ENCODE measurements around the gene RANBP1.

The RANBP1 gene

GRCh38 chr22:20118300-20119020, 2.6 kb downstream of the RANBP1 start:
- peaks cover 57% of the 10 kb centered on the region for H3K36me3 Mint-ChIP-seq (ENCODE audit: low read depth)
- peaks cover 53% of the 10 kb centered on the region for H3K4me1 Mint-ChIP-seq
- no peaks in the 10 kb centered on the region for H3K9me3 Mint-ChIP-seq
- H3K27ac Mint-ChIP-seq = peak overlapping the region; percentile 94
- peak overlapping the region; percentile 94 for H3K4me3 Mint-ChIP-seq
- no peak for DNase-seq
- H3K27me3 Mint-ChIP-seq = peaks cover 3% of the 10 kb centered on the region
- no peak for ATAC-seq

GRCh38 chr22:20121856-20122415, 6.0 kb downstream of the RANBP1 start:
- peaks cover 60% of the 10 kb centered on the region for H3K36me3 Mint-ChIP-seq (ENCODE audit: low read depth)
- no peak for ATAC-seq
- DNase-seq = no peak
- H3K9me3 Mint-ChIP-seq = no peaks in the 10 kb centered on the region
- peak overlapping the region; percentile 74 for H3K27ac Mint-ChIP-seq
- peaks cover 39% of the 10 kb centered on the region for H3K4me1 Mint-ChIP-seq
- peaks cover 3% of the 10 kb centered on the region for H3K27me3 Mint-ChIP-seq
- peak overlapping the region; percentile 43 for H3K4me3 Mint-ChIP-seq

- Mint-ChIP-seq H3K4me3 (no peak overlapping the region), H3K36me3 (ENCODE audit: low read depth) (peaks cover 59% of the 10 kb centered on the region), H3K27me3 (no peaks in the 10 kb centered on the region), H3K27ac (no peak overlapping the region), H3K9me3 (no peaks in the 10 kb centered on the region), H3K4me1 (peaks cover 43% of the 10 kb centered on the region)
- DNase-seq (no peak), ATAC-seq (no peak)
Measured at GRCh38 chr22:20123366-20124082, 7.6 kb downstream of the RANBP1 start.

- no peak for DNase-seq
- ATAC-seq = no peak
- H3K9me3 Mint-ChIP-seq = no peaks in the 10 kb centered on the region
- H3K27me3 Mint-ChIP-seq = no peaks in the 10 kb centered on the region
- peaks cover 53% of the 10 kb centered on the region for H3K36me3 Mint-ChIP-seq (ENCODE audit: low read depth)
- peaks cover 44% of the 10 kb centered on the region for H3K4me1 Mint-ChIP-seq
- H3K27ac Mint-ChIP-seq = no peak overlapping the region
- no peak overlapping the region for H3K4me3 Mint-ChIP-seq
Measured at GRCh38 chr22:20124083-20124787, 8.3 kb downstream of the RANBP1 start.

- ATAC-seq (no peak), DNase-seq (no peak)
- H3K27me3 Mint-ChIP-seq = no peaks in the 10 kb centered on the region
- peaks cover 41% of the 10 kb centered on the region for H3K36me3 Mint-ChIP-seq (ENCODE audit: low read depth)
- no peak overlapping the region for H3K27ac Mint-ChIP-seq
- H3K4me1 Mint-ChIP-seq = peaks cover 36% of the 10 kb centered on the region
- H3K4me3 Mint-ChIP-seq = no peak overlapping the region
- no peaks in the 10 kb centered on the region for H3K9me3 Mint-ChIP-seq
Measured at GRCh38 chr22:20125201-20126174, 9.6 kb downstream of the RANBP1 start.

- Mint-ChIP-seq H3K27ac (no peak overlapping the region), H3K4me1 (peaks cover 32% of the 10 kb centered on the region), H3K4me3 (no peak overlapping the region), H3K9me3 (no peaks in the 10 kb centered on the region), H3K36me3 (ENCODE audit: low read depth) (peaks cover 33% of the 10 kb centered on the region), H3K27me3 (no peaks in the 10 kb centered on the region)
- no peak for ATAC-seq
- DNase-seq = no peak
Measured at GRCh38 chr22:20126284-20127029, 10.6 kb downstream of the RANBP1 start.

GRCh38 chr22:20127318-20127868, 11.5 kb downstream of the RANBP1 start:
- no peak for ATAC-seq
- Mint-ChIP-seq H3K36me3 (ENCODE audit: low read depth) (peaks cover 24% of the 10 kb centered on the region), H3K4me3 (no peak overlapping the region), H3K4me1 (peaks cover 23% of the 10 kb centered on the region), H3K27ac (peak overlapping the region; percentile 53), H3K9me3 (no peaks in the 10 kb centered on the region), H3K27me3 (no peaks in the 10 kb centered on the region)
- no peak for DNase-seq

GRCh38 chr22:20127869-20128618, 12.1 kb downstream of the RANBP1 start:
- peaks cover 28% of the 10 kb centered on the region for H3K4me1 Mint-ChIP-seq
- DNase-seq = no peak
- no peak overlapping the region for H3K27ac Mint-ChIP-seq
- no peaks in the 10 kb centered on the region for H3K9me3 Mint-ChIP-seq
- H3K4me3 Mint-ChIP-seq = no peak overlapping the region
- no peaks in the 10 kb centered on the region for H3K27me3 Mint-ChIP-seq
- ATAC-seq = no peak
- H3K36me3 Mint-ChIP-seq (ENCODE audit: low read depth) = peaks cover 23% of the 10 kb centered on the region

GRCh38 chr22:20128619-20128901, 12.7 kb downstream of the RANBP1 start:
- no peak overlapping the region for H3K27ac Mint-ChIP-seq
- peaks cover 23% of the 10 kb centered on the region for H3K36me3 Mint-ChIP-seq (ENCODE audit: low read depth)
- H3K4me1 Mint-ChIP-seq = peaks cover 32% of the 10 kb centered on the region
- ATAC-seq (no peak), DNase-seq (no peak)
- H3K9me3 Mint-ChIP-seq = no peaks in the 10 kb centered on the region
- H3K27me3 Mint-ChIP-seq = no peaks in the 10 kb centered on the region
- no peak overlapping the region for H3K4me3 Mint-ChIP-seq

- peaks cover 21% of the 10 kb centered on the region for H3K36me3 Mint-ChIP-seq (ENCODE audit: low read depth)
- ATAC-seq = peak; percentile 29
- H3K27me3 Mint-ChIP-seq = no peaks in the 10 kb centered on the region
- no peak overlapping the region for H3K4me3 Mint-ChIP-seq
- H3K4me1 Mint-ChIP-seq = peaks cover 37% of the 10 kb centered on the region
- no peak overlapping the region for H3K27ac Mint-ChIP-seq
- peak; percentile 57 for DNase-seq
- no peaks in the 10 kb centered on the region for H3K9me3 Mint-ChIP-seq
Measured at GRCh38 chr22:20128902-20129746, 13.2 kb downstream of the RANBP1 start.

- no peaks in the 10 kb centered on the region for H3K9me3 Mint-ChIP-seq
- H3K36me3 Mint-ChIP-seq (ENCODE audit: low read depth) = peaks cover 20% of the 10 kb centered on the region
- H3K27ac Mint-ChIP-seq = no peak overlapping the region
- peaks cover 38% of the 10 kb centered on the region for H3K4me1 Mint-ChIP-seq
- ATAC-seq (no peak), DNase-seq (no peak)
- no peaks in the 10 kb centered on the region for H3K27me3 Mint-ChIP-seq
- no peak overlapping the region for H3K4me3 Mint-ChIP-seq
Measured at GRCh38 chr22:20129747-20130014, 13.8 kb downstream of the RANBP1 start.

GRCh38 chr22:20130319-20130718, 14.4 kb downstream of the RANBP1 start:
- DNase-seq (no peak), ATAC-seq (no peak)
- Mint-ChIP-seq H3K9me3 (no peaks in the 10 kb centered on the region), H3K4me3 (peak overlapping the region; percentile 17), H3K4me1 (peaks cover 41% of the 10 kb centered on the region), H3K27ac (no peak overlapping the region), H3K36me3 (ENCODE audit: low read depth) (peaks cover 14% of the 10 kb centered on the region), H3K27me3 (no peaks in the 10 kb centered on the region)
